RWPE1 (cell line): ENCODE data around the gene SKI.

Experiments used
- CTCF ChIA-PET: fragments of 350-600 bp; sonication (Branson Sonifier 250); formaldehyde crosslinking; extraction: SDS; loops from one replicate; lab custom pipeline; 2021; lab: Yijun Ruan, JAX
- POLR2A ChIA-PET: fragments of 400-600 bp; formaldehyde crosslinking; extraction: SDS; loops from one replicate; lab custom pipeline; 2020; ENCODE audit warnings: antibody characterized with exemption; ENCODE audit not compliant: low non-redundant PET; lab: Yijun Ruan, JAX
- DNase-seq: peaks from one replicate; pipeline ENCODE4 v3.0.0; 2012; ENCODE audit warnings: low spot score
- H3K27ac ChIP-seq: fragments of 450-650 bp; 2 replicates; pipeline ENCODE4 v1.5.1; 2017
- CTCF ChIP-seq: fragments of 450-650 bp; conservative IDR thresholded peaks from 2 replicates; pipeline ENCODE4 v1.5.1; 2017; ENCODE audit warnings: low read depth, mild to moderate bottlenecking

SKI gene

DNA sequence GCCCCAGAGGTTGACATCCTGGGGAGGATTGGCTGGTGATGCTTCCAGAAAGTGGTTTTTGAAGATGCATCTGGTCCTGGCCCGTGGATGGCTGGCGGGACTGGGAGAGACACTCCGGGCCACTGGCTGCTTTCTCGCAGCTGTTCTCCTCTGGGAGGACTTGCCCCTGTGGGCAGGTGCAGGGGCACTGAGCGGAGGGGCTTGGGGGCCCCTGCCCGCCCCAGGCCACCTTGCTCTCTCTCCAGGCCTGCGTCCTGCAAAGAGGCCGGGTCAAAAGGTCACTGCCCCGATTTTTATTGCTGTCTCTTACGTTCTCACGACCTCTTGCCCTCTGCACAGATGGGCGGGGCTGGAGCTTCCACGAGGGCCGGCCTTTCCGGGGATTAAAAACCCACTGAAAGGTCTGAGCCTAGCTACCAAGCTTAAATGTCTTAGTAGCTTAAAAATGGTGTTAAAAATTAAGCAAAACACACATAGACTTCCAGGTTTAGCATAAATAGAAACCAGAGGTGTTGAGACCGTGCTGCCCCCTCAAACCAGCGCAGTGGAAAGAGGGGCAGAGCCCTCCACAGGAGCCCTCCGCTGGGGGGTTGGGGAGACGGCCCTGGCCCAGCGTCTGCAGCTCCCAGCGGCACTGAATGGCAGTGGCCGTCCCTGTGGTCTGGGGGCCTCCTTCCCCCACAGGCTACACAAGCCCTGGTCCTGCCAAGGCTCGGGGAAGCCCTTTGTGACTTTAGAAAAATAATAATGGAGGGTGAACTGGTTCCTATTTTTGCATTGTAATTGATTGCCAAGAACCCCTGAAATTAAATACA lies 43.9 kb downstream of the SKI start:
- TF ChIP-seq CTCF = no peak
- no peak for DNase-seq
- peak overlapping the region; percentile 82 for H3K27ac ChIP-seq
- ChIA-PET CTCF (interaction anchor here (0.6 to 0.7 kb wide), 2 partner anchors 42 to 43 kb away, joined by 4 to 5 read pairs; no protein-coding TSS in a partner anchor), POLR2A (no interaction called here)

DNA sequence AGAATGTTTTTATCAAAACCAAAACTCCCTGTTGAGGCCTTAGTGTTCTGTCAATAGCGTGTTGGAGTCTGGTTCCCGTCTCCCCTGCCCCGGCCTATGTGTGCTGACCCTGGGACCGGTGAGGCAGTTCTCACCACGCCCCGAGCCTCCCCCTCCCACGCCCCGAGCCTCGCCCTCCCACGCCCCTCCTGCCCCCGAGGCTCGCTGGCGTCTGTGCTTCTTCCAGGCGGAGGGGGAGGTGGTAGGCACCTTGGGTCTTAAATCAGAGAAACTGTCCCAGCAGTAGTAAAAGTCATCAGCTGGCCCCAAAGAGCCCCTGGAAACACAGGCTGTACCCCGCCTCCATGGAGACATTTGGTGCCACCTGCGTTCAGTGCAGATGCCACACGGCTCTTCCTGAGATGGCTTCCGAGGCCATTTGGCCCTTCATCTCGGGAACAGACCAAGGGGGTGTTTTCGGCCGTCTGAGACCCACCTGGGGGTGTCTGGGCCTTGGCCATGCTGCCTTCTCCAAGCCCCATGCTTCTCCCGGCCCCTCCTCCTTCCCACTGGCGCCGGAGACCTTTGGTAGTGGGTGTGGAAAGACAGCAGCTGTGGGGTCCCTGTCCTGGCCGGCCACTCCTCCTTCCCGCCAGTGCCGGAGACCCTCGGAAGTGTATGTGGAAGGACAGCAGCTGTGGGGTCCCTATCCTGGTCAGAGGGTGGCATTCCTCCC lies 44.7 kb downstream of the SKI start:
- no peak for DNase-seq
- no peak for TF ChIP-seq CTCF
- H3K27ac ChIP-seq = peak overlapping the region; percentile 82
- ChIA-PET CTCF (no interaction called here), POLR2A (no interaction called here)

DNA sequence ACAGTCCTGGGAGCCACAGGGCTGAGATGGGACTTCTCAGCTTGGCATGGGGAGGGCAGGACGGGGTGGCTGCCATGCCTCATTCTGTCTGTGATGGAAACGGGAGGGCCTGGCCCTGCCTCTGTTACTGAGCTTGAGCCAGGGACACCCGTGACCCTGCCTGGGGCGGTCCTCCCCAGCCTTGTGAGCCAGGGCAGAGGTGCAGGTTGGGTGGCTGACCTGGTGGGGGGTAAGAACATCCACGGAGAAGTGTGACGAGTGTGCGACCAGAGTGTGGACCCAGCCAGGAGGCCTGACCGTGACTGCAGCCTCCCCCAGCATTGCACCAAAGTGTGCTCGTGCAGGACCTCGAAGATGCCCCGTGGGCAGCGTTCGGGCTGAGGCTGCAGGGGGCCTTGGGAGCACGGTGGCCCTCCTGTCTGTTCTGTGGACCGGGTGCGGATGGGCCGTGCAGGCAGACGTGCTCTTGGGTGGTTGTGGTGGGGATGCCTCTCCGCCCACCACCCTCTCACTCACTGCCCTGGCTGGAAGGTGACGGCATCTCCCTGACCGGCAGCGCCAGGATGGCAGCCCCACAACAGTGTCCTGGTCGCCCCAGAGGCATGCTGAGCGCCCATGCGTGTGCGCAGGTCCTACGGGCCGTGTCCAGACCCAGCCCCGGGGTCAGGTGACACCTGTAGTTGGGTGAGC lies 45.4 kb downstream of the SKI start:
- ChIA-PET CTCF (no interaction called here), POLR2A (no interaction called here)
- DNase-seq = no peak
- TF ChIP-seq CTCF = no peak
- H3K27ac ChIP-seq = peak overlapping the region; percentile 82

DNA sequence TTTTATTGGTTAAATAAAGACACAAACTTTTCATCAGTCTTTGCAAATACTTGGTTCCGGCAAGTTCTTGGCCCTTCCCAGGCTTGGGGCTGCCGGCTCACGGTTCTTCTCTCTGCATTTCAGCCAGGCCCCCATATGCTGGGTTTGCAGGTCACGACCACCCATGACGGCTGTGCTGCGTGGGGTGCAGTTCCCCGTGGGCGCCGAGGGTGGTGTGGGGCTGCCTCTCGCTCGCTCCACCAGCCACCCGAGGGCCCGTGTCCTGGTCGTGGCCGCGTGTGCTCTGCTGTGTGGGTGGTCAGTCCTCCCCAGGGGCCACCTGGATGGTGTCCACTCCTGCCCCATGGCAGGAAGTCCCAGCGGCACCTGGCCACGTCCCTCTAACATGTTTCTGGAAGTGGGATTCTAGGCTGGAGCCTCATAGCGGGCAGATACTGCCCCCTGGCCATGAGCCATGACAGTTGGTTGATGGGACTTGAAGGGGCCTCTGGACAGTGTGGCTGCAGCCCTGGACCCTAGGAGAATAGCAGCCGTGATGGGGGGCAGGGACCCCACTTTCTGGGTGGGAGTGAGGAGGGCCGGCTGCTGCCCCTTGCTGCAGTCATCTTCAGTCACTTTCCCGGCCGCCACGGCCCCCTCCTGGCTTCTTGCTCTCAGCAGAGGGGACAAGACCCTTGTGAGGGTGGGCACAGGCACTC lies 46.3 kb downstream of the SKI start:
- DNase-seq = no peak
- H3K27ac ChIP-seq = peak overlapping the region; percentile 82
- no peak for TF ChIP-seq CTCF
- POLR2A ChIA-PET = no interaction called here
- CTCF ChIA-PET = no interaction called here

- ChIA-PET POLR2A (no interaction called here), CTCF (interaction anchor here (0.6 kb wide), 1 partner anchor 34 kb away, joined by 4 read pairs; no protein-coding TSS in a partner anchor)
- no peak for DNase-seq
Observed at GRCh38 chr1:2274929-2275475, 46.9 kb downstream of the SKI start.

More at GRCh38 chr1:2274929-2275475, 46.9 kb downstream of the SKI start:
- TF ChIP-seq CTCF = no peak
- H3K27ac ChIP-seq = peak overlapping the region; percentile 82
